Measurements from ENCODE around the gene GFOD1. TPM values are rescaled to one million over a fixed set of nuclear protein-coding genes. Genes with fewer than 3 reads are reported as not detected.

Gene GFOD1
- total RNA-seq, 1 donor from 2014 or later = 32.2 TPM

- DNase-seq (ENCODE audit: low spot score in 2 of 2) = peak; percentile 40
- no peak for FAIRE-seq
Observed at GRCh38 chr6:13488015-13488895, 855 bp upstream of the GFOD1 start.

- DNase-seq (ENCODE audit: low spot score in 2 of 2) = peak; percentile 34 to 53
- FAIRE-seq = no peak
Observed at GRCh38 chr6:13486679-13487121, 700 bp downstream of the GFOD1 start.

- FAIRE-seq = no peak
- DNase-seq (ENCODE audit: low spot score in 2 of 2) = peak; percentile 46 to 55
Observed at GRCh38 chr6:13485923-13486562, 1.4 kb downstream of the GFOD1 start.

- DNase-seq (ENCODE audit: low spot score in 2 of 2) = no peak
- no peak for FAIRE-seq
Observed at GRCh38 chr6:13485303-13485702, 2.1 kb downstream of the GFOD1 start.

GRCh38 chr6:13484827-13485226, 2.6 kb downstream of the GFOD1 start:
- DNase-seq (ENCODE audit: low spot score in 2 of 2) (no peak), FAIRE-seq (no peak)

- no peak for FAIRE-seq
- no peak for DNase-seq (ENCODE audit: low spot score in 2 of 2)
Observed at GRCh38 chr6:13484138-13484708, 3.2 kb downstream of the GFOD1 start.

- DNase-seq (ENCODE audit: low spot score in 2 of 2) = no peak
- no peak for FAIRE-seq
Observed at GRCh38 chr6:13480631-13481501, 6.5 kb downstream of the GFOD1 start.

GRCh38 chr6:13479971-13480434, 7.4 kb downstream of the GFOD1 start:
- FAIRE-seq (no peak), DNase-seq (ENCODE audit: low spot score in 2 of 2) (no peak)

GRCh38 chr6:13479206-13479800, 8.1 kb downstream of the GFOD1 start:
- FAIRE-seq = no peak
- no peak for DNase-seq (ENCODE audit: low spot score in 2 of 2)

- FAIRE-seq = no peak
- DNase-seq (ENCODE audit: low spot score in 2 of 2) = no peak
Observed at GRCh38 chr6:13478525-13478966, 8.9 kb downstream of the GFOD1 start.

- DNase-seq (ENCODE audit: low spot score in 2 of 2) (no peak), FAIRE-seq (no peak)
Observed at GRCh38 chr6:13474787-13475186, 12.6 kb downstream of the GFOD1 start.

GRCh38 chr6:13474360-13474759, 13.0 kb downstream of the GFOD1 start:
- FAIRE-seq (no peak), DNase-seq (ENCODE audit: low spot score in 2 of 2) (no peak)

GRCh38 chr6:13473768-13474165, 13.6 kb downstream of the GFOD1 start:
- DNase-seq (ENCODE audit: low spot score in 2 of 2) (no peak), FAIRE-seq (no peak)

- FAIRE-seq = no peak
- no peak for DNase-seq (ENCODE audit: low spot score in 2 of 2)
Observed at GRCh38 chr6:13472976-13473767, 14.2 kb downstream of the GFOD1 start.

- DNase-seq (ENCODE audit: low spot score in 2 of 2) = no peak
- FAIRE-seq = no peak
Observed at GRCh38 chr6:13472099-13472498, 15.3 kb downstream of the GFOD1 start.

- DNase-seq (ENCODE audit: low spot score in 2 of 2) (no peak), FAIRE-seq (no peak)
Observed at GRCh38 chr6:13471184-13471583, 16.2 kb downstream of the GFOD1 start.

- FAIRE-seq (no peak), DNase-seq (ENCODE audit: low spot score in 2 of 2) (no peak)
Observed at GRCh38 chr6:13470238-13471140, 16.9 kb downstream of the GFOD1 start.

GRCh38 chr6:13469693-13470092, 17.7 kb downstream of the GFOD1 start:
- no peak for FAIRE-seq
- no peak for DNase-seq (ENCODE audit: low spot score in 2 of 2)

Measured in frontal cortex (tissue), 4 donors.